Cardiac muscle cell (in vitro differentiated cells and primary cell): ENCODE measurements around the gene CD4. TPM values are rescaled to one million over a fixed set of nuclear protein-coding genes. Genes with fewer than 3 reads are reported as not detected.

Experiments
- DNase-seq, 2 donors: peaks; one replicate each; pipeline versions ENCODE4 v3.0.0 to v3.0.0-alpha.2; 2010 to 2017; ENCODE audit warnings: low read depth in 1 of 2, low spot score in 1 of 2
- H3K27ac ChIP-seq: fragments of 200-600 bp; sonication (generic); 2 replicates; pipeline ENCODE4 v1.5.1; 2016
- H3K27me3 ChIP-seq: fragments of 200-600 bp; sonication (generic); 2 replicates; pipeline ENCODE4 v1.6.0; 2016; ENCODE audit warnings: control low read depth
- H3K36me3 ChIP-seq: fragments of 200-600 bp; sonication (generic); 2 replicates; pipeline ENCODE4 v1.5.1; 2016; ENCODE audit warnings: control low read depth
- H3K4me1 ChIP-seq: fragments of 200-600 bp; sonication (generic); 2 replicates; pipeline ENCODE4 v1.8.1; 2017; ENCODE audit warnings: low read depth, mild to moderate bottlenecking, mixed run types
- H3K4me3 ChIP-seq: fragments of 200-600 bp; sonication (generic); 2 replicates; pipeline ENCODE4 v1.5.1; 2016; ENCODE audit warnings: mild to moderate bottlenecking
- H3K9me3 ChIP-seq: fragments of 200-600 bp; sonication (generic); 2 replicates; pipeline ENCODE4 v1.5.1; 2017; ENCODE audit warnings: low read depth, mild to moderate bottlenecking, control low read depth
- polyA plus RNA-seq: library from polyadenylated mRNA; unstranded; fragments of >200 nt; fragmentation: Nextera tagmentation; extraction: Ambion mirVana; gene quantifications from 2 replicates; pipeline ENCODE4 v1.2.1, GENCODE V29; 2016
- total RNA-seq: library from RNA; depleted of rRNA; stranded (reverse); fragments of >200 nt; gene quantifications from 2 replicates; pipeline ENCODE4 v1.2.3, GENCODE V29; 2016
- TF ChIP-seq, protein P1 (sequence below): IDR thresholded peaks from 2 replicates; pipeline ENCODE4 v1.5.1; 2012; ENCODE audit warnings: low read depth, mild to moderate bottlenecking, low read length

Gene CD4
- total and polyA plus RNA-seq, 2 experiments from 2014 or later: 3.3 to 5.9 TPM

DNA sequence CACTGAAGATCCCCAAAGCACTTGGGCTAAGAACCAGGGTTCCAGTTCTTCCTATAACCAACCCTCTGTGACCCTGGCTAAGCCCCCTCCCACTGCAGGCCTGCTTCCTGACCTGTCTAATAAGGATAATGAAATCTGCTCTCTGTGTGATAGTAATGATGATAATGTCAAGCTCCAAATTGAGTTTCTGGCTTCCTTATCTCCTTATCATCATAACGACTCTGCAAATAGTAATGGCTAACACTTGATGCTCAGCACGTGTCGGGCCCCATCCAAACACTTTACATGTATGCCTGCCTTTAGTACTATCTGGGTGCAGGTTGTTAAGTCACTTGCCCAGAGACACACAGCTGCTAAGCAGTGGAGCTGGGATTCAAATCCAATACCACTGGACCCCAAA is 27.3 kb downstream of the CD4 start:
- no peak for DNase-seq
- no peaks in the 10 kb centered on the region for H3K9me3 ChIP-seq
- no peak overlapping the region for H3K27ac ChIP-seq
- TF ChIP-seq, protein P1, sequence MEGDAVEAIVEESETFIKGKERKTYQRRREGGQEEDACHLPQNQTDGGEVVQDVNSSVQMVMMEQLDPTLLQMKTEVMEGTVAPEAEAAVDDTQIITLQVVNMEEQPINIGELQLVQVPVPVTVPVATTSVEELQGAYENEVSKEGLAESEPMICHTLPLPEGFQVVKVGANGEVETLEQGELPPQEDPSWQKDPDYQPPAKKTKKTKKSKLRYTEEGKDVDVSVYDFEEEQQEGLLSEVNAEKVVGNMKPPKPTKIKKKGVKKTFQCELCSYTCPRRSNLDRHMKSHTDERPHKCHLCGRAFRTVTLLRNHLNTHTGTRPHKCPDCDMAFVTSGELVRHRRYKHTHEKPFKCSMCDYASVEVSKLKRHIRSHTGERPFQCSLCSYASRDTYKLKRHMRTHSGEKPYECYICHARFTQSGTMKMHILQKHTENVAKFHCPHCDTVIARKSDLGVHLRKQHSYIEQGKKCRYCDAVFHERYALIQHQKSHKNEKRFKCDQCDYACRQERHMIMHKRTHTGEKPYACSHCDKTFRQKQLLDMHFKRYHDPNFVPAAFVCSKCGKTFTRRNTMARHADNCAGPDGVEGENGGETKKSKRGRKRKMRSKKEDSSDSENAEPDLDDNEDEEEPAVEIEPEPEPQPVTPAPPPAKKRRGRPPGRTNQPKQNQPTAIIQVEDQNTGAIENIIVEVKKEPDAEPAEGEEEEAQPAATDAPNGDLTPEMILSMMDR: no peak
- no peaks in the 10 kb centered on the region for H3K27me3 ChIP-seq
- no peaks in the 10 kb centered on the region for H3K36me3 ChIP-seq
- H3K4me1 ChIP-seq: peaks cover 18% of the 10 kb centered on the region
- no peak overlapping the region for H3K4me3 ChIP-seq

DNA sequence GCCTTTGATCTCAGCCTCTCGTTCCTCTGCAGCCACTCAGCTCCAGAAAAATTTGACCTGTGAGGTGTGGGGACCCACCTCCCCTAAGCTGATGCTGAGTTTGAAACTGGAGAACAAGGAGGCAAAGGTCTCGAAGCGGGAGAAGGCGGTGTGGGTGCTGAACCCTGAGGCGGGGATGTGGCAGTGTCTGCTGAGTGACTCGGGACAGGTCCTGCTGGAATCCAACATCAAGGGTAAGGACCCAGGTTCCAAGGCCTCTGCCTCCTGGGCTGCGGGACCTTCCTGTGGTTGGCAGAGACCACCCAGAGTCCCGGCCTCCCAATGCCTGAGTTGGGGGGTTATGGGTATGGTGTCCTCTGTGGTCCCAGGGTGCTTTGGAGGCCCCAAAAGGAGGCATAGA is 27.8 kb downstream of the CD4 start:
- no peak for DNase-seq
- no peak overlapping the region for H3K4me3 ChIP-seq
- H3K4me1 ChIP-seq: peaks cover 21% of the 10 kb centered on the region
- H3K27ac ChIP-seq: no peak overlapping the region
- TF ChIP-seq, protein P1: no peak
- no peaks in the 10 kb centered on the region for H3K36me3 ChIP-seq
- no peaks in the 10 kb centered on the region for H3K9me3 ChIP-seq
- no peaks in the 10 kb centered on the region for H3K27me3 ChIP-seq

DNA sequence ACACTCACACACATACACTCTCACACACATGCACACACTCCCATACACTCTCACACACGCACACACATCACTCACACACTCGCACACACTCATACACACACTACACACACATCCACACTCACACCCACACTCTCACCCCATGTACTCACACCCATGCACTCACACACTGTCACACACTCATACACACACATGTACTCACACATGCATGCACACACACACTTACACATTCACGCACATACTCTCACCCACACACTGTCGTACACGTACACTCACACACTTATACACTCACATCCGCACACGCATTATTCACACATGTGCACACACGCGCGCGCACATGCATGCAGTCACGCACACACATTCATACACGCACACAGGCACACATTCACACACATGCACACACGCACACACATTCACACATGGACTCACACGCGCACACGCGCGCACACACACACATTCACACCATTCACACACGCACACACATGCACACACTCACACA is 28.4 kb downstream of the CD4 start:
- TF ChIP-seq, protein P1: no peak
- Histone ChIP-seq H3K9me3 (no peaks in the 10 kb centered on the region), H3K36me3 (no peaks in the 10 kb centered on the region), H3K27ac (no peak overlapping the region), H3K4me3 (no peak overlapping the region), H3K27me3 (no peaks in the 10 kb centered on the region), H3K4me1 (peaks cover 27% of the 10 kb centered on the region)
- DNase-seq: no peak

DNA sequence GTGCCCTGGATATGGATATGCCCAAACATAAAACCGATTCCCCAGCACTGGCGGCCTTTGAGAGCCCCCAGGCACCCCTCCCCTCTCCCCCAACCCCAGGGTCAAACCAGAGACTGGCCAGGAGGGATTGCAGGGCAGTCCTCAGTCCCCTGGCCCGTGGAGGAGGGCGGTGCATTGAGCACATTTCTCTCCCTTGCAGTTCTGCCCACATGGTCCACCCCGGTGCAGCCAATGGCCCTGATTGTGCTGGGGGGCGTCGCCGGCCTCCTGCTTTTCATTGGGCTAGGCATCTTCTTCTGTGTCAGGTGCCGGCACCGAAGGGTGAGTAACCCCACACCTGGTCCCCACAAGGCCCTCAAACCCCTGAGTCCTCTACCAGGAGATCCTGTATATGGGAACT is 28.9 kb downstream of the CD4 start:
- Histone ChIP-seq H3K36me3 (no peaks in the 10 kb centered on the region), H3K27ac (peak overlapping the region; percentile 46), H3K4me1 (peaks cover 27% of the 10 kb centered on the region), H3K4me3 (no peak overlapping the region), H3K9me3 (no peaks in the 10 kb centered on the region), H3K27me3 (no peaks in the 10 kb centered on the region)
- peak in 1 of 2 donors; percentile 60 for DNase-seq
- TF ChIP-seq, protein P1: no peak

DNA sequence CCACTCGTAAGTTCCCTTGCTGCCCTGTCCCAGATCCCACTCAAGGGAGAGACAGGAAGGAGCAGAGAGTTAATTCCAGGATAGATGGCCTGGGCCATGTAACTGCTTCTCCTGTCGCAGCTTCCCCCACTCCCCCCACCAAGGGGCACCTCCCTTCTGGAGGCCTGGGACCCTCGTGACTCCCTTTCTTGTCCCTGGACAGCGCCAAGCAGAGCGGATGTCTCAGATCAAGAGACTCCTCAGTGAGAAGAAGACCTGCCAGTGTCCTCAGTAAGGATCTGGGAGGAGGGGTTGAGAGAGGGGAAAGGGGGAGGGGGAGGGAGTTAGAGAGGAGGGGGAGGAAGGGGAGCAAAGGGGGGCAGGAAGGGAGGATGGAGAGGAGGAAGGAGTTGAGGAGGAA is 29.3 kb downstream of the CD4 start:
- H3K27ac ChIP-seq: peak overlapping the region; percentile 46
- H3K4me3 ChIP-seq: no peak overlapping the region
- TF ChIP-seq, protein P1: no peak
- H3K9me3 ChIP-seq: no peaks in the 10 kb centered on the region
- peaks cover 27% of the 10 kb centered on the region for H3K4me1 ChIP-seq
- no peak for DNase-seq
- no peaks in the 10 kb centered on the region for H3K36me3 ChIP-seq
- no peaks in the 10 kb centered on the region for H3K27me3 ChIP-seq
